AG04450 (cell line): ENCODE measurements around the gene INTS3. TPM values are rescaled to one million over a fixed set of nuclear protein-coding genes. Genes with fewer than 3 reads are reported as not detected.

Source experiments
- CTCF ChIA-PET: fragments of 300-600, 350-600 bp; formaldehyde crosslinking; extraction: SDS; loops from one replicate; lab custom pipeline; 2022; ENCODE audit warnings: antibody characterized with exemption, inconsistent platforms; lab: Charles Lee
- POLR2A ChIA-PET: fragments of 350-600 bp; formaldehyde crosslinking; extraction: SDS; loops from one replicate; lab custom pipeline; 2021; ENCODE audit warnings: antibody characterized with exemption, inconsistent platforms; lab: Yijun Ruan, JAX
- DNase-seq: peaks from one replicate; pipeline ENCODE4 v3.0.0-alpha.2; 2011; ENCODE audit warnings: low read depth, low spot score
- H3K27ac ChIP-seq: one replicate; pipeline ENCODE4 v1.5.1; 2012; ENCODE audit warnings: low read depth, low read length, control low read depth
- H3K27me3 ChIP-seq: one replicate; pipeline ENCODE4 v1.6.0; 2012; ENCODE audit warnings: low read length; ENCODE audit not compliant: control insufficient read depth, insufficient read depth
- H3K4me3 ChIP-seq: 2 replicates; pipeline ENCODE4 v1.5.1; 2011; ENCODE audit warnings: mild to moderate bottlenecking, low read depth, low read length, control low read depth
- H3K9me3 ChIP-seq: 2 replicates; pipeline ENCODE4 v1.5.1; 2012; ENCODE audit warnings: low read length; ENCODE audit not compliant: control insufficient read depth, insufficient read depth
- CTCF ChIP-seq: IDR thresholded peaks from 2 replicates; pipeline ENCODE4 v1.5.1; 2011; ENCODE audit warnings: low read depth, low read length, control low read depth, inconsistent platforms
- polyA plus RNA-seq: library from polyadenylated mRNA; depleted of rRNA; stranded (reverse); fragments of >200 nt; gene quantifications from 2 replicates; pipeline ENCODE4 v1.2.3, GENCODE V29; 2011

The INTS3 gene
- polyA plus RNA-seq, 1 experiment: 45.1 TPM

GRCh38 chr1:153752571-153753195 is 24.8 kb downstream of the INTS3 start:
- H3K27me3 ChIP-seq: no peaks in the 10 kb centered on the region
- DNase-seq: no peak
- H3K27ac ChIP-seq: no peak overlapping the region
- ChIA-PET POLR2A (no interaction called here), CTCF (interaction anchor here (1.0 to 5.6 kb wide), 3 partner anchors 10 to 180 kb away, joined by 3 to 50 read pairs (median 3); partner anchors contain the start of gene NPR1)
- H3K9me3 ChIP-seq: no peaks in the 10 kb centered on the region
- TF ChIP-seq CTCF: no peak
- no peak overlapping the region for H3K4me3 ChIP-seq

- ChIA-PET POLR2A (no interaction called here), CTCF (interaction anchor here (0.9 to 1.5 kb wide), 2 partner anchors 182 to 232 kb away, joined by 4 to 7 read pairs; partner anchors contain the start of gene RAB13)
- Histone ChIP-seq H3K27ac (no peak overlapping the region), H3K9me3 (no peaks in the 10 kb centered on the region), H3K27me3 (no peaks in the 10 kb centered on the region), H3K4me3 (no peak overlapping the region)
- TF ChIP-seq CTCF: no peak
- no peak for DNase-seq
These were observed 26.4 kb downstream of the INTS3 start for GRCh38 chr1:153754266-153754665.

GRCh38 chr1:153760440-153760839 is 32.6 kb downstream of the INTS3 start:
- Histone ChIP-seq H3K27me3 (no peaks in the 10 kb centered on the region), H3K4me3 (no peak overlapping the region), H3K9me3 (no peaks in the 10 kb centered on the region), H3K27ac (no peak overlapping the region)
- no peak for TF ChIP-seq CTCF
- ChIA-PET POLR2A (no interaction called here), CTCF (interaction anchor here (1.0 kb wide), 1 partner anchor 11 kb away, joined by 3 read pairs; no protein-coding TSS in a partner anchor)
- no peak for DNase-seq

GRCh38 chr1:153763365-153764225 is 35.7 kb downstream of the INTS3 start:
- ChIA-PET POLR2A (no interaction called here), CTCF (interaction anchor here (0.9 kb wide), 1 partner anchor 9 kb away, joined by 3 read pairs; no protein-coding TSS in a partner anchor)
- H3K4me3 ChIP-seq: no peak overlapping the region
- no peaks in the 10 kb centered on the region for H3K9me3 ChIP-seq
- no peak for DNase-seq
- no peaks in the 10 kb centered on the region for H3K27me3 ChIP-seq
- TF ChIP-seq CTCF: no peak
- no peak overlapping the region for H3K27ac ChIP-seq
